ENCODE data around the gene SAMD4A. TPM values are rescaled to one million over a fixed set of nuclear protein-coding genes. Genes with fewer than 3 reads are reported as not detected.

SAMD4A gene
- total RNA-seq, 1 experiment from 2014 or later, result 9.6 TPM

DNA sequence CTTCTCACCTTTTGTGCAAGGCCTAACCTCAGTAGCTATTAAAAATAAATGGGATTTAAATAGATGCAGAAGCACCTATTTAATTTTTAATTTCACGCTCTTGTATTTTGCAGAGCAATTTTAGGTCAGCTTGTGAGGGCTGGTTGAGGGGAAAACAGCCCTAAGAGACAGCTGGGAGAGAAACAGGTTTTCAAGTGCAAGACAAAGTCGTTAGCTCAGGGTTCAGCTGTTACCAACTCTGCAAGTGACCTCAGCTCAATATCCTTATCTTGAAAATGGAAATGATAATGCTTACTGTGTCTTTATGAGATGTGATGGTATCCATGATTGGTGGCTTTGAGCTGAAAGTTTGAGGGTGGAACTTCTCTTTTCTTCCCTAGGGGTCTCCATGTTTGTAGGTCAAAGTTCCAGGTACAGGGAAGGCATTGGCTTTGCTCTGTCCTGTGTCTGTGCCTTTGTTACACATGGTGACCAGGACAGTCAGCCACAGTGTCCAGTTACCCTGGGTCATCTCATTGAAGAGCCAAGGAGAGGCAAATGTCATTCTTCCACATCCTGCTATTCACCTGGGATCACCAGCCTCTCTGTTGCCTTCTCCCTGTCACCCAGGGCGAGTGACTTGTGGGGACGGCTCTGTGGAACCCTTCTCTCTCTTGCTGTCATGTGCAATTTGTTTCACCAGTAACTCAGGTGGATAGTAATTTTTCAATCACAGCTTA is 100.3 kb downstream of the SAMD4A start:
- Histone ChIP-seq H2BK15ac (ENCODE audit: low read depth, low read length) (no peak overlapping the region), H4K91ac (ENCODE audit: insufficient read length, low read depth, low read length) (no peak overlapping the region), H3K4me1 (ENCODE audit: insufficient read depth, low read length) (no peaks in the 10 kb centered on the region), H4K8ac (replicated peaks; ENCODE audit: insufficient read length, low read depth, low read length) (no peak overlapping the region), H2AFZ (ENCODE audit: low read length) (no peak overlapping the region), H3K23ac (ENCODE audit: insufficient read length, low read depth, low read length) (no peak overlapping the region), H4K20me1 (ENCODE audit: control insufficient read depth, insufficient read depth, insufficient read length) (no peaks in the 10 kb centered on the region), H4K5ac (ENCODE audit: insufficient read length, low read depth, low read length) (no peak overlapping the region), H2BK120ac (ENCODE audit: low read depth, low read length, poor library complexity, severe bottlenecking) (no peak overlapping the region), H3K14ac (ENCODE audit: insufficient read depth, low read length) (no peak overlapping the region), H3K79me1 (ENCODE audit: insufficient read depth, low read depth, low read length, poor library complexity, severe bottlenecking) (no peaks in the 10 kb centered on the region), H3K9ac (ENCODE audit: extremely low read depth, insufficient read length, low read length) (no peak overlapping the region), H2AK5ac (ENCODE audit: insufficient read length, low read length) (no peak overlapping the region), H3K27ac (ENCODE audit: insufficient read length, low read depth, low read length) (no peak overlapping the region), H3K18ac (ENCODE audit: insufficient read length, low read depth, low read length) (no peak overlapping the region), H2BK20ac (ENCODE audit: low read depth, low read length, poor library complexity, severe bottlenecking) (no peak overlapping the region), H3K4ac (ENCODE audit: low read depth, low read length) (no peak overlapping the region), H3K9me3 (ENCODE audit: control insufficient read depth, low read depth, low read length) (no peaks in the 10 kb centered on the region), H3T11ph (ENCODE audit: low read length) (no peak overlapping the region), H3K23me2 (ENCODE audit: insufficient read length, low read depth, low read length, poor library complexity, severe bottlenecking) (no peaks in the 10 kb centered on the region), H3K79me2 (ENCODE audit: insufficient read depth, low read length) (no peaks in the 10 kb centered on the region), H3K56ac (ENCODE audit: insufficient read length, low read depth, low read length) (no peak overlapping the region), H3K4me2 (ENCODE audit: insufficient read depth, insufficient read length, low read length) (no peak overlapping the region), H2BK5ac (ENCODE audit: insufficient read length, low read length) (no peak overlapping the region), H2BK12ac (ENCODE audit: insufficient read length, low read depth, low read length) (no peak overlapping the region), H3K27me3 (ENCODE audit: insufficient read depth, low read length) (no peaks in the 10 kb centered on the region)
- H3K4me1 Mint-ChIP-seq, result peaks cover 9 to 24% of the 10 kb centered on the region in 2 experiments
- H3K9me3 Mint-ChIP-seq, result no peaks in the 10 kb centered on the region
- no peaks in the 10 kb centered on the region for H3K27me3 Mint-ChIP-seq (ENCODE audit: low read depth)
- no peaks in the 10 kb centered on the region for H3K36me3 Mint-ChIP-seq (ENCODE audit: insufficient read depth in 1 of 3, low read depth in 3 of 3)
- no peak overlapping the region for H3K4me3 Mint-ChIP-seq
- no peak for DNase-seq
- WGBS (ENCODE audit: extremely low coverage, insufficient read length, low lambda C conversion rate), result no CpG with 5 or more reads among the region's 4 CpGs
- TF ChIP-seq, protein P1, sequence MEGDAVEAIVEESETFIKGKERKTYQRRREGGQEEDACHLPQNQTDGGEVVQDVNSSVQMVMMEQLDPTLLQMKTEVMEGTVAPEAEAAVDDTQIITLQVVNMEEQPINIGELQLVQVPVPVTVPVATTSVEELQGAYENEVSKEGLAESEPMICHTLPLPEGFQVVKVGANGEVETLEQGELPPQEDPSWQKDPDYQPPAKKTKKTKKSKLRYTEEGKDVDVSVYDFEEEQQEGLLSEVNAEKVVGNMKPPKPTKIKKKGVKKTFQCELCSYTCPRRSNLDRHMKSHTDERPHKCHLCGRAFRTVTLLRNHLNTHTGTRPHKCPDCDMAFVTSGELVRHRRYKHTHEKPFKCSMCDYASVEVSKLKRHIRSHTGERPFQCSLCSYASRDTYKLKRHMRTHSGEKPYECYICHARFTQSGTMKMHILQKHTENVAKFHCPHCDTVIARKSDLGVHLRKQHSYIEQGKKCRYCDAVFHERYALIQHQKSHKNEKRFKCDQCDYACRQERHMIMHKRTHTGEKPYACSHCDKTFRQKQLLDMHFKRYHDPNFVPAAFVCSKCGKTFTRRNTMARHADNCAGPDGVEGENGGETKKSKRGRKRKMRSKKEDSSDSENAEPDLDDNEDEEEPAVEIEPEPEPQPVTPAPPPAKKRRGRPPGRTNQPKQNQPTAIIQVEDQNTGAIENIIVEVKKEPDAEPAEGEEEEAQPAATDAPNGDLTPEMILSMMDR (conservative IDR thresholded peaks at IDR 0.05), result no peak
- H3K27ac Mint-ChIP-seq, result no peak overlapping the region
